NCI-H774 (cell line): ENCODE measurements around the gene PRPF8.

Source experiments
- DNase-seq: peaks from one replicate; lab custom pipeline; 2025; lab: John Stamatoyannopoulos, UW

Gene PRPF8

GRCh38 chr17:1644493-1645206, 40.0 kb downstream of the PRPF8 start:
- DNase-seq, result no peak

- DNase-seq, result no peak
Measured at GRCh38 chr17:1643999-1644492, 40.6 kb downstream of the PRPF8 start.

- DNase-seq, result peak; percentile 66
Measured at GRCh38 chr17:1643293-1643998, 41.2 kb downstream of the PRPF8 start.

GRCh38 chr17:1641065-1641403, 43.6 kb downstream of the PRPF8 start:
- no peak for DNase-seq

GRCh38 chr17:1640329-1641064, 44.2 kb downstream of the PRPF8 start:
- no peak for DNase-seq

- no peak for DNase-seq
Measured at GRCh38 chr17:1639549-1640180, 45.0 kb downstream of the PRPF8 start.

GRCh38 chr17:1638624-1639300, 45.9 kb downstream of the PRPF8 start:
- DNase-seq, result no peak

- DNase-seq, result no peak
Measured at GRCh38 chr17:1638171-1638590, 46.5 kb downstream of the PRPF8 start.

GRCh38 chr17:1636732-1637285, 47.9 kb downstream of the PRPF8 start:
- no peak for DNase-seq

- no peak for DNase-seq
Measured at GRCh38 chr17:1635675-1636465, 48.8 kb downstream of the PRPF8 start.

GRCh38 chr17:1634841-1635650, 49.6 kb downstream of the PRPF8 start:
- no peak for DNase-seq

GRCh38 chr17:1630662-1631061, 54.0 kb downstream of the PRPF8 start:
- DNase-seq, result no peak

- no peak for DNase-seq
Measured at GRCh38 chr17:1629504-1630310, 55.0 kb downstream of the PRPF8 start.

- peak; percentile 83 for DNase-seq
Measured at GRCh38 chr17:1628856-1629503, 55.7 kb downstream of the PRPF8 start.

GRCh38 chr17:1627982-1628855, 56.4 kb downstream of the PRPF8 start, which contains the start of gene SLC43A2:
TSS of gene SLC43A2 (minus strand) at chr17:1628834. CDS start at chr17:1627874, 960 bp downstream.
- DNase-seq, result peak; percentile 31

- no peak for DNase-seq
Measured at GRCh38 chr17:1627182-1627981, 57.3 kb downstream of the PRPF8 start.
